ENCODE data around the gene ATF5. TPM values are rescaled to one million over a fixed set of nuclear protein-coding genes. Genes with fewer than 3 reads are reported as not detected.

Gene ATF5
- total and polyA plus RNA-seq, 2 of the 13 experiments (the other 11 are each of a cell fraction or from before 2014, with no cell fraction given) = 5.2 to 10.3 TPM

DNA sequence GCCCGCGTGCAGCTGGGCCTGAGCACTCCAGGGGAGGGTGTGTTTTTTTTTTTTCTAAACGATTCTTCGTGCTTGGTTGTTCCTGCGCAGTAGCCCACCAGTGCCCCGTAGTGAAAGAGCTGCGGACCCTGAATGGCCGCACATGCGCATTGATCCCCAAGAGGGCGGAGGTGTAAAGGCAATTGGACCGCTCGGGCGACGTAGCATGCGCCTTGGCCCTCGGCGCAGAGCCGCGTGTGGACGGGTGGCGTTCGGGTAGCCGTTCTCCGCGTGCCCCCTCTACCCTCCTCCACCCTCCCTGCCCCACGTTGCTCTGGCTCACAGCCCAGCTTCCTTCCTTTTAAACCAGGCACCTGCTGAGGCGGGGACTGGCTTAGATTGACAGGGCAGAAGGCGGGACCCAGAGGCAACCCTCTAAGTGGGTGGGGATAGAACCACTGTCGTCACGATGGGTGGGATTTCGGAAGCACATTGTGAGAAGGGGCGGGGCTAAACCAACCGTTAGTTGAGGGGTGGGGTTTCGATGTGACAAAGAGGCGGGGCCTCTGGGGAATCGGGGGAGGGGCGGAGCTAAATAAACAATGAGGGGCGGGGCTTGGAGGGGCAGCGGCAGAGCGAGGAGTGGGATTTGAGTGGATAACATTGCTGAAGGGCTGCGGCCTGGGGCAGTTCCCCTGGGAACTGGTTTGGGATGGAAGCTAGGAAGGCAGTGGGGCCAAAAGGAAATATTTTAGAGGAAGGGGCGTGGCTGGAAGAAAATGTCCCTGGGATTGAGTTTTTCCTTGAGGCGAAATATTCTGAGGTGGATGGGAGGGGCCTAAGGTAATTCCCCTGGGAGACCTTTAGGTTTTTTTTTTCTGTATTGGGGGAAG is 842 bp downstream of the ATF5 start (continued):
- TF ChIP-seq, protein P1, sequence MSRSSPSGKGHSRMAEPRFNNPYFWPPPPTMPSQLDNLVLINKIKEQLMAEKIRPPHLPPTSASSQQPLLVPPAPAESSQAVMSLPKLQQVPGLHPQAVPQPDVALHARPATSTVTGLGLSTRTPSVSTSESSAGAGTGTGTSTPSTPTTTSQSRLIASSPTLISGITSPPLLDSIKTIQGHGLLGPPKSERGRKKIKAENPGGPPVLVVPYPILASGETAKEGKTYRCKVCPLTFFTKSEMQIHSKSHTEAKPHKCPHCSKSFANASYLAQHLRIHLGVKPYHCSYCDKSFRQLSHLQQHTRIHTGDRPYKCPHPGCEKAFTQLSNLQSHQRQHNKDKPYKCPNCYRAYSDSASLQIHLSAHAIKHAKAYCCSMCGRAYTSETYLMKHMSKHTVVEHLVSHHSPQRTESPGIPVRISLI (CRISPR knock-in tag; IDR thresholded peaks at IDR 0.05; ENCODE audit: borderline replicate concordance) = peak; percentile 33; the same call in 1 of the 2 replicates
- TF ChIP-seq TOE1 (CRISPR knock-in tag; IDR thresholded peaks at IDR 0.05) (0 out of 2 replicates have a peak, but pooled peaks have one; percentile 20), ZNF260 (CRISPR knock-in tag; IDR thresholded peaks at IDR 0.05; ENCODE audit: borderline replicate concordance, low read depth) (no peak), TSC22D2 (CRISPR knock-in tag; IDR thresholded peaks at IDR 0.05; ENCODE audit: borderline replicate concordance) (0 out of 2 replicates have a peak, but pooled peaks have one; percentile 48), ZNF20 (CRISPR knock-in tag; IDR thresholded peaks at IDR 0.05) (no peak), FOXA3 (CRISPR knock-in tag; IDR thresholded peaks at IDR 0.05) (no peak), ZNF572 (CRISPR knock-in tag; IDR thresholded peaks at IDR 0.05) (no peak), SMAD3 (CRISPR knock-in tag; IDR thresholded peaks at IDR 0.05) (no peak), ZKSCAN5 (CRISPR knock-in tag; IDR thresholded peaks at IDR 0.05) (0 out of 2 replicates have a peak, but pooled peaks have one; percentile 7), BCL6 (CRISPR knock-in tag; IDR thresholded peaks at IDR 0.05) (0 out of 2 replicates have a peak, but pooled peaks have one; percentile 31), ZNF460 (CRISPR knock-in tag; IDR thresholded peaks at IDR 0.05; ENCODE audit: borderline replicate concordance) (no peak), HNRNPL (IDR thresholded peaks at IDR 0.05; ENCODE audit: low read depth, low read length) (peak; percentile 60; the same call in 1 of the 2 replicates), ZNF614 (CRISPR knock-in tag; IDR thresholded peaks at IDR 0.05; ENCODE audit: borderline replicate concordance) (no peak), CHD4 (IDR thresholded peaks at IDR 0.05; ENCODE audit: borderline replicate concordance, low read length) (no peak)
- TF ChIP-seq, protein P2, sequence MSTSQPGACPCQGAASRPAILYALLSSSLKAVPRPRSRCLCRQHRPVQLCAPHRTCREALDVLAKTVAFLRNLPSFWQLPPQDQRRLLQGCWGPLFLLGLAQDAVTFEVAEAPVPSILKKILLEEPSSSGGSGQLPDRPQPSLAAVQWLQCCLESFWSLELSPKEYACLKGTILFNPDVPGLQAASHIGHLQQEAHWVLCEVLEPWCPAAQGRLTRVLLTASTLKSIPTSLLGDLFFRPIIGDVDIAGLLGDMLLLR (CRISPR knock-in tag; IDR thresholded peaks at IDR 0.05) = 0 out of 2 replicates have a peak, but pooled peaks have one; percentile 28
- TF ChIP-seq, protein P3, sequence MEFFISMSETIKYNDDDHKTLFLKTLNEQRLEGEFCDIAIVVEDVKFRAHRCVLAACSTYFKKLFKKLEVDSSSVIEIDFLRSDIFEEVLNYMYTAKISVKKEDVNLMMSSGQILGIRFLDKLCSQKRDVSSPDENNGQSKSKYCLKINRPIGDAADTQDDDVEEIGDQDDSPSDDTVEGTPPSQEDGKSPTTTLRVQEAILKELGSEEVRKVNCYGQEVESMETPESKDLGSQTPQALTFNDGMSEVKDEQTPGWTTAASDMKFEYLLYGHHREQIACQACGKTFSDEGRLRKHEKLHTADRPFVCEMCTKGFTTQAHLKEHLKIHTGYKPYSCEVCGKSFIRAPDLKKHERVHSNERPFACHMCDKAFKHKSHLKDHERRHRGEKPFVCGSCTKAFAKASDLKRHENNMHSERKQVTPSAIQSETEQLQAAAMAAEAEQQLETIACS (CRISPR knock-in tag; IDR thresholded peaks at IDR 0.05) = no peak; the same call in 1 of the 2 replicates
- TF ChIP-seq, protein P4, sequence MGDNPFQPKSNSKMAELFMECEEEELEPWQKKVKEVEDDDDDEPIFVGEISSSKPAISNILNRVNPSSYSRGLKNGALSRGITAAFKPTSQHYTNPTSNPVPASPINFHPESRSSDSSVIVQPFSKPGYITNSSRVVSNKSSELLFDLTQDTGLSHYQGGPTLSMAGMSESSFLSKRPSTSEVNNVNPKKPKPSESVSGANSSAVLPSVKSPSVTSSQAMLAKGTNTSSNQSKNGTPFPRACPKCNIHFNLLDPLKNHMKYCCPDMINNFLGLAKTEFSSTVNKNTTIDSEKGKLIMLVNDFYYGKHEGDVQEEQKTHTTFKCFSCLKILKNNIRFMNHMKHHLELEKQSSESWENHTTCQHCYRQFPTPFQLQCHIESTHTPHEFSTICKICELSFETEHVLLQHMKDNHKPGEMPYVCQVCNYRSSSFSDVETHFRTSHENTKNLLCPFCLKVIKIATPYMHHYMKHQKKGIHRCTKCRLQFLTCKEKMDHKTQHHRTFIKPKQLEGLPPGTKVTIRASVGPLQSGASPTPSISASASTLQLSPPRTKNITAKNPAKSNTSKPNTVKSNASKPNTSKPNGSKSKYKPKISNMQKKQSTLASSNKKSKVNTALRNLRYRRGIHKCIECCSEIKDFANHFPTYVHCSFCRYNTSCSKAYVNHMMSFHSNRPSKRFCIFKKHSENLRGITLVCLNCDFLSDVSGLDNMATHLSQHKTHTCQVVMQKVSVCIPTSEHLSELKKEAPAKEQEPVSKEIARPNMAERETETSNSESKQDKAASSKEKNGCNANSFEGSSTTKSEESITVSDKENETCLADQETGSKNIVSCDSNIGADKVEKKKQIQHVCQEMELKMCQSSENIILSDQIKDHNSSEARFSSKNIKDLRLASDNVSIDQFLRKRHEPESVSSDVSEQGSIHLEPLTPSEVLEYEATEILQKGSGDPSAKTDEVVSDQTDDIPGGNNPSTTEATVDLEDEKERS (CRISPR knock-in tag; IDR thresholded peaks at IDR 0.05) = 0 out of 2 replicates have a peak, but pooled peaks have one; percentile 18
- TF ChIP-seq, protein P5, sequence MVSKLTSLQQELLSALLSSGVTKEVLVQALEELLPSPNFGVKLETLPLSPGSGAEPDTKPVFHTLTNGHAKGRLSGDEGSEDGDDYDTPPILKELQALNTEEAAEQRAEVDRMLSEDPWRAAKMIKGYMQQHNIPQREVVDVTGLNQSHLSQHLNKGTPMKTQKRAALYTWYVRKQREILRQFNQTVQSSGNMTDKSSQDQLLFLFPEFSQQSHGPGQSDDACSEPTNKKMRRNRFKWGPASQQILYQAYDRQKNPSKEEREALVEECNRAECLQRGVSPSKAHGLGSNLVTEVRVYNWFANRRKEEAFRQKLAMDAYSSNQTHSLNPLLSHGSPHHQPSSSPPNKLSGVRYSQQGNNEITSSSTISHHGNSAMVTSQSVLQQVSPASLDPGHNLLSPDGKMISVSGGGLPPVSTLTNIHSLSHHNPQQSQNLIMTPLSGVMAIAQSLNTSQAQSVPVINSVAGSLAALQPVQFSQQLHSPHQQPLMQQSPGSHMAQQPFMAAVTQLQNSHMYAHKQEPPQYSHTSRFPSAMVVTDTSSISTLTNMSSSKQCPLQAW (CRISPR knock-in tag; IDR thresholded peaks at IDR 0.05) = peak; percentile 68
- TF ChIP-seq, protein P6, sequence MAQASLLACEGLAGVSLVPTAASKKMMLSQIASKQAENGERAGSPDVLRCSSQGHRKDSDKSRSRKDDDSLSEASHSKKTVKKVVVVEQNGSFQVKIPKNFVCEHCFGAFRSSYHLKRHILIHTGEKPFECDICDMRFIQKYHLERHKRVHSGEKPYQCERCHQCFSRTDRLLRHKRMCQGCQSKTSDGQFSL (CRISPR knock-in tag; IDR thresholded peaks at IDR 0.05) = no peak
